Measurements from ENCODE around the gene FNTB. TPM values are rescaled to one million over a fixed set of nuclear protein-coding genes. Genes with fewer than 3 reads are reported as not detected.

Gene FNTB
- total RNA-seq, 1 donor from 2014 or later: 19.9 TPM

DNA sequence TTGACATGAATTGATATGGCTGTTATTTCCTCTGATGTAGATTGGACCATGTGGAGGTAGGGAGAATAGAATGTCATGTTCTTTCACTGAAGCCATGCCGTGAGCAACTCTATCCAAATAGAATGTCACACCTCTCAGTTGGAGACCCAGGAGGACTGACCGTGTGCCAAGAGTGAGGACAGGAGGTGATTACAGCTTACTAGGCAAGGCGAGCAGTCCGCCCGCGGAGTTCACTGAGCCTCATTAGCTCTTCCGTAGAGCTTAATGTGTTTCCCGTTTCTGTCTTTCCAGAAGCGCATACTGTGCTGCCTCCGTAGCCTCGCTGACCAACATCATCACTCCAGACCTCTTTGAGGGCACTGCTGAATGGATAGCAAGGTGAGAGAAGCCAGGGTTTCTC is 45.6 kb downstream of the FNTB start:
- H3K9ac ChIP-seq (ENCODE audit: low read length): no peak overlapping the region
- no peak for DNase-seq (ENCODE audit: low read depth)
- H3K4me1 ChIP-seq (ENCODE audit: insufficient read depth, low read length): no peaks in the 10 kb centered on the region
- H3K9me3 ChIP-seq (ENCODE audit: insufficient read depth, low read depth, low read length): no peaks in the 10 kb centered on the region
- TF ChIP-seq, protein P1, sequence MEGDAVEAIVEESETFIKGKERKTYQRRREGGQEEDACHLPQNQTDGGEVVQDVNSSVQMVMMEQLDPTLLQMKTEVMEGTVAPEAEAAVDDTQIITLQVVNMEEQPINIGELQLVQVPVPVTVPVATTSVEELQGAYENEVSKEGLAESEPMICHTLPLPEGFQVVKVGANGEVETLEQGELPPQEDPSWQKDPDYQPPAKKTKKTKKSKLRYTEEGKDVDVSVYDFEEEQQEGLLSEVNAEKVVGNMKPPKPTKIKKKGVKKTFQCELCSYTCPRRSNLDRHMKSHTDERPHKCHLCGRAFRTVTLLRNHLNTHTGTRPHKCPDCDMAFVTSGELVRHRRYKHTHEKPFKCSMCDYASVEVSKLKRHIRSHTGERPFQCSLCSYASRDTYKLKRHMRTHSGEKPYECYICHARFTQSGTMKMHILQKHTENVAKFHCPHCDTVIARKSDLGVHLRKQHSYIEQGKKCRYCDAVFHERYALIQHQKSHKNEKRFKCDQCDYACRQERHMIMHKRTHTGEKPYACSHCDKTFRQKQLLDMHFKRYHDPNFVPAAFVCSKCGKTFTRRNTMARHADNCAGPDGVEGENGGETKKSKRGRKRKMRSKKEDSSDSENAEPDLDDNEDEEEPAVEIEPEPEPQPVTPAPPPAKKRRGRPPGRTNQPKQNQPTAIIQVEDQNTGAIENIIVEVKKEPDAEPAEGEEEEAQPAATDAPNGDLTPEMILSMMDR (IDR thresholded peaks at IDR 0.05; ENCODE audit: insufficient read depth, low read depth, low read length): no peak
- no peak for TF ChIP-seq EZH2 (IDR thresholded peaks at IDR 0.05; ENCODE audit: insufficient read depth, low read length)
- H3K4me2 ChIP-seq (ENCODE audit: low read length): no peak overlapping the region
- Mint-ChIP-seq H3K27me3 (ENCODE audit: low read depth, unreplicated experiment) (no peaks in the 10 kb centered on the region), H3K4me3 (ENCODE audit: unreplicated experiment) (no peak overlapping the region), H3K27ac (ENCODE audit: unreplicated experiment) (no peak overlapping the region), H3K4me1 (ENCODE audit: low read depth, unreplicated experiment) (no peaks in the 10 kb centered on the region), H3K36me3 (ENCODE audit: low read depth, unreplicated experiment) (peaks cover 9% of the 10 kb centered on the region), H3K9me3 (ENCODE audit: unreplicated experiment) (no peaks in the 10 kb centered on the region)
- H3K36me3 ChIP-seq (ENCODE audit: insufficient read depth, low read length): peaks cover 18% of the 10 kb centered on the region
- FAIRE-seq: no peak
- H3K4me3 ChIP-seq (ENCODE audit: insufficient read depth, low read depth, low read length): no peak overlapping the region
- H3K79me2 ChIP-seq (ENCODE audit: insufficient read depth, low read length): no peaks in the 10 kb centered on the region
- H4K20me1 ChIP-seq (ENCODE audit: insufficient read depth, low read length): no peaks in the 10 kb centered on the region
- H3K27ac ChIP-seq (ENCODE audit: low read depth, low read length): no peak overlapping the region
- no peak overlapping the region for H2AFZ ChIP-seq (ENCODE audit: low read depth, low read length)
- no peaks in the 10 kb centered on the region for H3K27me3 ChIP-seq (ENCODE audit: insufficient read depth, low read length)

DNA sequence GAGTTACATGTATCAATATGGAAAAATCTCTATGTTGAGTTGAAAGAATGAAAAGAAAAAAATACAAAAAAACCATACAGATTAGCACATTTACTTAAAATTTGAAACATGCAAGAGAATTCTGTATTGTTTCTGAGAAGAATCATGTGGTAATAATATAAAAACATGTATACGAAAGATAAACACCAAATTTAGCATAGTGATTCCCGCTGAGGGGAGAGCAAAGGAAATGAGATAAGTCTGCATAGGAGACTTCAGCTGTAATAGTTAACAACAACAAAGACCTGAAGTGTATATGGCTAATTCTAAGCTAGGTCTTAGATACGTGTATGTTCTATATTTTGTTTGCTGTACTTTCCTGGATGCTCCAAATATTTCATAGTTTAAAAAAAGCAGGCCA is 46.5 kb downstream of the FNTB start:
- Histone ChIP-seq H3K36me3 (ENCODE audit: insufficient read depth, low read length) (peaks cover 11% of the 10 kb centered on the region), H3K4me1 (ENCODE audit: insufficient read depth, low read length) (no peaks in the 10 kb centered on the region), H3K9me3 (ENCODE audit: insufficient read depth, low read depth, low read length) (no peaks in the 10 kb centered on the region), H3K27me3 (ENCODE audit: insufficient read depth, low read length) (no peaks in the 10 kb centered on the region), H3K9ac (ENCODE audit: low read length) (no peak overlapping the region), H4K20me1 (ENCODE audit: insufficient read depth, low read length) (no peaks in the 10 kb centered on the region), H3K4me3 (ENCODE audit: insufficient read depth, low read depth, low read length) (no peak overlapping the region), H3K79me2 (ENCODE audit: insufficient read depth, low read length) (no peaks in the 10 kb centered on the region), H3K4me2 (ENCODE audit: low read length) (no peak overlapping the region), H3K27ac (ENCODE audit: low read depth, low read length) (no peak overlapping the region), H2AFZ (ENCODE audit: low read depth, low read length) (no peak overlapping the region)
- Mint-ChIP-seq H3K4me3 (ENCODE audit: unreplicated experiment) (no peak overlapping the region), H3K36me3 (ENCODE audit: low read depth, unreplicated experiment) (peaks cover 6% of the 10 kb centered on the region), H3K9me3 (ENCODE audit: unreplicated experiment) (no peaks in the 10 kb centered on the region), H3K27me3 (ENCODE audit: low read depth, unreplicated experiment) (no peaks in the 10 kb centered on the region), H3K4me1 (ENCODE audit: low read depth, unreplicated experiment) (no peaks in the 10 kb centered on the region), H3K27ac (ENCODE audit: unreplicated experiment) (no peak overlapping the region)
- TF ChIP-seq, protein P1 (IDR thresholded peaks at IDR 0.05; ENCODE audit: insufficient read depth, low read depth, low read length): no peak
- no peak for TF ChIP-seq EZH2 (IDR thresholded peaks at IDR 0.05; ENCODE audit: insufficient read depth, low read length)
- FAIRE-seq (no peak), DNase-seq (ENCODE audit: low read depth) (no peak)

DNA sequence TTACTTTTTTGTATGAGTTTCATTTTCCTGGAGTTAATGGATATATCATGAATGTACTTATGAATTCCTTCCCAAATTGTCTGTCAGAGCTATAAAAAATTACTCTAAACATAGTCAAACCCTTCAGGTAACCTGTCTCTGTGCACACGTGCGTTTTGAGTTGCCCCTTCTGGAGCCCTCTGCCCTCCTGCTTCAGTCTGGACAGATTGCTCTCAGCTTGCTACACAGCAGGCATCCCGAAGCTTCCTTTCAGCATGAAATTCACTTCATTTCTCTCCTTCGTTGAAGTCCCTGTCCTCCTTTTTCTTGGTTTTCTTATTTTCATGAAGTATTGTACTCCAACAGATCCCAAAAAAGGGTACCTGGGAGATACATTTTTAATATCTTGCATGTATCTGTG is 47.3 kb downstream of the FNTB start:
- no peak overlapping the region for H3K4me3 Mint-ChIP-seq (ENCODE audit: unreplicated experiment)
- Histone ChIP-seq H2AFZ (ENCODE audit: low read depth, low read length) (no peak overlapping the region), H3K4me1 (ENCODE audit: insufficient read depth, low read length) (no peaks in the 10 kb centered on the region), H3K79me2 (ENCODE audit: insufficient read depth, low read length) (no peaks in the 10 kb centered on the region), H3K4me2 (ENCODE audit: low read length) (no peak overlapping the region), H4K20me1 (ENCODE audit: insufficient read depth, low read length) (no peaks in the 10 kb centered on the region), H3K36me3 (ENCODE audit: insufficient read depth, low read length) (peaks cover 11% of the 10 kb centered on the region), H3K27me3 (ENCODE audit: insufficient read depth, low read length) (no peaks in the 10 kb centered on the region), H3K4me3 (ENCODE audit: insufficient read depth, low read depth, low read length) (no peak overlapping the region), H3K9me3 (ENCODE audit: insufficient read depth, low read depth, low read length) (no peaks in the 10 kb centered on the region), H3K9ac (ENCODE audit: low read length) (no peak overlapping the region), H3K27ac (ENCODE audit: low read depth, low read length) (no peak overlapping the region)
- FAIRE-seq (no peak), DNase-seq (ENCODE audit: low read depth) (no peak)
- H3K36me3 Mint-ChIP-seq (ENCODE audit: low read depth, unreplicated experiment): peaks cover 6% of the 10 kb centered on the region
- peaks cover 5% of the 10 kb centered on the region for H3K4me1 Mint-ChIP-seq (ENCODE audit: low read depth, unreplicated experiment)
- no peak overlapping the region for H3K27ac Mint-ChIP-seq (ENCODE audit: unreplicated experiment)
- TF ChIP-seq, protein P1 (IDR thresholded peaks at IDR 0.05; ENCODE audit: insufficient read depth, low read depth, low read length): no peak
- TF ChIP-seq EZH2 (IDR thresholded peaks at IDR 0.05; ENCODE audit: insufficient read depth, low read length): no peak
- H3K27me3 Mint-ChIP-seq (ENCODE audit: low read depth, unreplicated experiment): no peaks in the 10 kb centered on the region
- no peaks in the 10 kb centered on the region for H3K9me3 Mint-ChIP-seq (ENCODE audit: unreplicated experiment)

All from astrocyte (in vitro differentiated cells and primary cell).